Transverse colon (tissue), 4 donors: Measurements from ENCODE around the gene DOCK3. TPM values are rescaled to one million over a fixed set of nuclear protein-coding genes. Genes with fewer than 3 reads are reported as not detected.

Experiments
- DNase-seq: peaks from one replicate; pipeline ENCODE4 v3.0.0-alpha.2; 2019
- H3K27ac ChIP-seq, 4 donors: fragments of 200-600 bp; sonication (generic); 2 replicates each; pipeline ENCODE4 v1.5.1; 2016 to 2018; ENCODE audit warnings: inconsistent platforms in 4 of 4
- H3K27me3 ChIP-seq: fragments of 200-600 bp; sonication (generic); 2 replicates; pipeline ENCODE4 v1.5.1; 2017; ENCODE audit warnings: inconsistent platforms
- H3K36me3 ChIP-seq, 4 donors: fragments of 200-600 bp; sonication (generic); 2 replicates each; pipeline ENCODE4 v1.5.1; 2017 to 2019; ENCODE audit warnings: inconsistent platforms in 4 of 4
- H3K4me1 ChIP-seq, 4 donors: fragments of 200-600 bp; sonication (generic); 2 replicates each; pipeline ENCODE4 v1.5.1; 2017 to 2020; ENCODE audit warnings: inconsistent platforms in 4 of 4
- H3K4me3 ChIP-seq, 4 donors: fragments of 200-600 bp; sonication (generic); 1 replicate in 1 of 4; 2 replicates in 3 of 4; pipeline versions ENCODE4 v1.5.1 to v1.6.1; 2017 to 2019; ENCODE audit warnings: inconsistent platforms in 4 of 4
- H3K9me3 ChIP-seq, 2 donors: fragments of 200-600 bp; sonication (generic); 2 replicates each; pipeline ENCODE4 v1.5.1; 2017 to 2019; ENCODE audit warnings: inconsistent platforms in 2 of 2
- CTCF ChIP-seq, 5 experiments: fragments of 200-600 bp in 3 of 5; fragments of 450-650 bp in 2 of 5; sonication (generic) in 3 of 5; IDR thresholded peaks; 1 replicate in 2 of 5; 2 replicates in 3 of 5; pipeline ENCODE4 v1.5.1; 2016 to 2017; ENCODE audit warnings: antibody characterized with exemption in 5 of 5, inconsistent platforms in 3 of 5, mild to moderate bottlenecking in 2 of 5, moderate library complexity in 1 of 5
- EP300 ChIP-seq: sonication (generic); formaldehyde crosslinking; IDR thresholded peaks from one replicate; pipeline ENCODE4 v1.6.1; 2017; ENCODE audit warnings: antibody characterized with exemption, low read depth
- POLR2A ChIP-seq: fragments of 450-650 bp; IDR thresholded peaks from one replicate; pipeline ENCODE4 v1.6.1; 2016; ENCODE audit warnings: antibody characterized with exemption, mild to moderate bottlenecking, moderate library complexity
- POLR2AphosphoS5 ChIP-seq, 3 donors: sonication (generic); formaldehyde crosslinking; IDR thresholded peaks; one replicate each; pipeline ENCODE4 v1.6.1; 2016; ENCODE audit warnings: antibody characterized with exemption in 3 of 3
- WGBS, 2 donors: methylation state at CpG; one replicate each; pipeline ENCODE4 v1.1.5; 2018; ENCODE audit warnings: low coverage in 1 of 2; 5-methylcytosine and 5-hydroxymethylcytosine counted together
- in situ Hi-C, 4 donors: fragments of 200-750 bp; cut with MboI; loops; one replicate each; pipeline versions ENCODE4 v1.15.0 to v1.15.1; 2017; ENCODE audit warnings: low sequenced_read_pairs in 3 of 4, low pct_ligation_motif_present in 1 of 4, low pct_unique_long_range_greater_than_20kb in 1 of 4
- intact Hi-C: fragments of 100-400 bp; cut with DNase I; formaldehyde crosslinking; loops from one replicate; pipeline ENCODE4 v1.15.1; 2023; ENCODE audit warnings: low total_unique reads
- total RNA-seq, 4 donors: library from RNA; depleted of rRNA; stranded (reverse); fragments of >200 nt; gene quantifications; one replicate each; pipeline ENCODE4 v1.1.0, GENCODE V29; 2016

DOCK3 gene
- total RNA-seq, 4 donors from 2014 or later, result 0.41 to 0.75 (median 0.62) TPM

DNA sequence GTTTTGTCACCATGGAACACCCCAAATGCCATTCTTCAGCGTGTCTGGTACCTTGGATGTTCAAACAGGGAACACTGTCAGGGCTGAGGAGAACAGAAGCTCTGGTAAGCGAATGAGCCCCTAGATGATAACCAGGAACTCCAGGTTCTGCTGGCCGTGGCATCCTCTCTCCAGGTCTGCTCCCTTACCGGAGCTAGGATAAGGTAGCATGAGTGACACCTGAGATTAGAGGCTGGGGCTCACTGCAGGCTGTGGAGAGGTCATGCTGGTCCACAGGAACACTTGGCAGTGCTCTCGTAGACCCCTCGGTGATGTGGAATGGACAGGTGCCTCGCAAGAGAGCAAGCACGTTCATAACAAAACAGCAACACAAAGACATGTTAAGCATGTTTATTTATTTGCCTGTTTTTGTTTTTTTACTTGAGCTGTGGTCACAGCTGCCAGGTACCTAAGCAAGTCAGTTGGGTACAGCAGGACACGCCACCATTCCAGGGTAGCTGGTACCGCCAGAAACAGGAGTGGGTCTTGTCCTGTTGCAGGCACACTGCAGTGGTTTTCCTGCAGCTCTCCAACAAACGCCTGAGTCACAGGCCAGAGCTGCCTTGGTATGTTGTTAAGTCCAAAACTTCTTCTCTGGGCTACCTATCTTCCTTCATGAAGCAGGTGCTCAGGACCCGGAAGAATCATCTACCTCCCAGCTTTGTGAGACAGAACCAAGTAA lies 720.9 kb downstream of the DOCK3 start:
- H3K27me3 ChIP-seq, result no peaks in the 10 kb centered on the region
- H3K9me3 ChIP-seq, result no peaks in the 10 kb centered on the region
- H3K4me3 ChIP-seq, result no peak overlapping the region
- TF ChIP-seq POLR2AphosphoS5 (IDR thresholded peaks at IDR 0.05) (no peak), CTCF (IDR thresholded peaks at IDR 0.05) (no peak), EP300 (no peak), POLR2A (no peak)
- H3K4me1 ChIP-seq, result peaks cover 14 to 35% (median 31%) of the 10 kb centered on the region in 4 donors
- intact Hi-C loops, result loop anchor here (10.0 kb wide), 1 partner anchor 289 kb away; no protein-coding TSS in a partner anchor
- WGBS, 2 donors, result 64 to 75% methylated on average over 4 to 12 of the region's 12 CpGs
- no peak overlapping the region for H3K27ac ChIP-seq
- in situ Hi-C loops, result loop anchor here (25.0 kb wide), 3 partner anchors 267 to 783 kb away; partner anchors contain the start of genes CISH (in 2 of the 4), MAPKAPK3 (in 2 of the 4) and TEX264 (in 1 of the 4)
- peaks cover 0 to 26% (median 9%) of the 10 kb centered on the region in 4 donors for H3K36me3 ChIP-seq
- DNase-seq, result no peak

- in situ Hi-C loops, result loop anchor here (25.0 kb wide), 3 partner anchors 266 to 784 kb away; partner anchors contain the start of genes CISH (in 2 of the 4), MAPKAPK3 (in 2 of the 4) and TEX264 (in 1 of the 4)
- Histone ChIP-seq H3K27ac (no peak overlapping the region), H3K4me1 (peaks cover 12 to 33% (median 29%) of the 10 kb centered on the region in 4 donors), H3K9me3 (no peaks in the 10 kb centered on the region), H3K27me3 (no peaks in the 10 kb centered on the region), H3K4me3 (no peak overlapping the region), H3K36me3 (peaks cover 0 to 26% (median 9%) of the 10 kb centered on the region in 4 donors)
- WGBS, 2 donors, result 91% methylated on average over 1 of the region's 1 CpG; no CpG with 5 or more reads in 1 of the 2 donors
- no peak for TF ChIP-seq EP300
- no peak for TF ChIP-seq POLR2AphosphoS5 (IDR thresholded peaks at IDR 0.05)
- no peak for TF ChIP-seq POLR2A
- TF ChIP-seq CTCF (IDR thresholded peaks at IDR 0.05), result no peak
- no peak for DNase-seq
- intact Hi-C loops, result loop anchor here (10.0 kb wide), 1 partner anchor 288 kb away; no protein-coding TSS in a partner anchor
Observed at GRCh38 chr3:51396401-51396800, 721.7 kb downstream of the DOCK3 start.

- TF ChIP-seq CTCF (IDR thresholded peaks at IDR 0.05) (no peak), POLR2A (no peak), EP300 (no peak), POLR2AphosphoS5 (IDR thresholded peaks at IDR 0.05) (no peak)
- no peak overlapping the region for H3K27ac ChIP-seq
Observed at GRCh38 chr3:51397392-51397791, 722.7 kb downstream of the DOCK3 start.

More at GRCh38 chr3:51397392-51397791, 722.7 kb downstream of the DOCK3 start:
- Histone ChIP-seq H3K4me3 (no peak overlapping the region), H3K36me3 (peaks cover 0 to 33% (median 9%) of the 10 kb centered on the region in 4 donors), H3K9me3 (no peaks in the 10 kb centered on the region), H3K27me3 (no peaks in the 10 kb centered on the region), H3K4me1 (peaks cover 9 to 26% (median 23%) of the 10 kb centered on the region in 4 donors)
- in situ Hi-C loops (loop anchor here (25.0 kb wide), 3 partner anchors 265 to 785 kb away; partner anchors contain the start of genes CISH (in 2 of the 4), MAPKAPK3 (in 2 of the 4) and TEX264 (in 1 of the 4)), intact Hi-C loops (loop anchor here (10.0 kb wide), 1 partner anchor 287 kb away; no protein-coding TSS in a partner anchor)
- no peak for DNase-seq
- 75 to 80% methylated on average over 2 to 5 of the region's 5 CpGs for WGBS, 2 donors
